H1 (cell line): Measurements from ENCODE around the gene TSC22D4. TPM values are rescaled to one million over a fixed set of nuclear protein-coding genes. Genes with fewer than 3 reads are reported as not detected.

Source experiments
- CTCF ChIA-PET: fragments of 300-600 bp; sonication (Branson Sonifier 250); formaldehyde crosslinking; loops from one replicate; lab custom pipeline; 2021; ENCODE audit not compliant: partially characterized antibody; lab: Charles Lee
- POLR2A ChIA-PET: fragments of 300-600 bp; sonication (Branson Sonifier 250); formaldehyde crosslinking; loops from one replicate; lab custom pipeline; 2021; ENCODE audit warnings: inconsistent platforms; ENCODE audit not compliant: partially characterized antibody; lab: Charles Lee
- DNase-seq, 2 experiments: peaks; one replicate each; pipeline versions ENCODE4 v3.0.0 to v3.0.0-alpha.2; 2010 to 2022; ENCODE audit warnings: low spot score in 2 of 2, low read depth in 1 of 2, mixed read lengths in 1 of 2
- FAIRE-seq: peaks from 2 replicates; lab custom pipeline; 2011; peaks lifted over from hg19 to GRCh38; lab: Jason Lieb, UNC
- H2AFZ ChIP-seq: 2 replicates; pipeline ENCODE4 v1.8.1; 2012; ENCODE audit warnings: low read length, inconsistent platforms
- H2AK5ac ChIP-seq: 2 replicates; pipeline ENCODE4 v1.6.1; 2013; ENCODE audit warnings: low read depth, low read length
- H2BK120ac ChIP-seq: replicated peaks from 2 replicates; pipeline ENCODE3; 2013; ENCODE audit warnings: low read depth, low read length, inconsistent platforms
- H2BK12ac ChIP-seq: 2 replicates; pipeline ENCODE4 v1.6.1; 2013; ENCODE audit warnings: low read depth, low read length
- H2BK15ac ChIP-seq: 2 replicates; pipeline ENCODE4 v1.6.1; 2013; ENCODE audit warnings: low read length
- H2BK20ac ChIP-seq: 2 replicates; pipeline ENCODE4 v1.6.1; 2013; ENCODE audit warnings: low read length
- H2BK5ac ChIP-seq: 2 replicates; pipeline ENCODE4 v1.6.1; 2013; ENCODE audit warnings: low read depth, low read length
- H3K14ac ChIP-seq: 2 replicates; pipeline ENCODE4 v1.6.1; 2013; ENCODE audit warnings: inconsistent platforms; ENCODE audit not compliant: insufficient read length
- H3K18ac ChIP-seq: 2 replicates; pipeline ENCODE4 v1.6.1; 2013; ENCODE audit warnings: low read length; ENCODE audit errors: extremely low read depth
- H3K23ac ChIP-seq: 2 replicates; pipeline ENCODE4 v1.6.1; 2013; ENCODE audit warnings: inconsistent platforms; ENCODE audit not compliant: insufficient read length
- H3K23me2 ChIP-seq: 2 replicates; pipeline ENCODE4 v1.6.1; 2013; ENCODE audit warnings: low read depth, low read length
- H3K27ac ChIP-seq: 2 replicates; pipeline ENCODE4 v1.6.1; 2011; ENCODE audit warnings: low read depth, low read length, inconsistent platforms
- H3K27me3 ChIP-seq, 4 experiments: replicated peaks in 1 of 4; 1 replicate in 1 of 4; 2 replicates in 3 of 4; pipeline versions ENCODE4 v1.6.1 to v1.8.1; 2011 to 2013; ENCODE audit warnings: low read length in 3 of 4, mild to moderate bottlenecking in 3 of 4, inconsistent platforms in 2 of 4, mixed read lengths in 2 of 4, moderate library complexity in 1 of 4; ENCODE audit not compliant: control insufficient read depth in 3 of 4, insufficient read depth in 3 of 4; ENCODE audit errors: extremely low read depth in 1 of 4
- H3K36me3 ChIP-seq, 4 experiments: 2 replicates each; pipeline versions ENCODE4 v1.6.1 to v1.8.1; 2011 to 2013; ENCODE audit warnings: mild to moderate bottlenecking in 4 of 4, low read length in 3 of 4, moderate library complexity in 2 of 4, control low read depth in 1 of 4, inconsistent platforms in 1 of 4; ENCODE audit not compliant: insufficient read depth in 4 of 4, control insufficient read depth in 2 of 4
- H3K4ac ChIP-seq: replicated peaks from 2 replicates; pipeline ENCODE3; 2013; ENCODE audit warnings: low read length, low read depth, mixed read lengths, inconsistent platforms; ENCODE audit not compliant: insufficient read length
- H3K4me1 ChIP-seq, 4 experiments: replicated peaks in 1 of 4; 1 replicate in 1 of 4; 2 replicates in 3 of 4; pipeline versions ENCODE4 v1.6.1 to v1.8.1; 2011 to 2013; ENCODE audit warnings: low read length in 3 of 4, inconsistent platforms in 2 of 4, mixed read lengths in 1 of 4; ENCODE audit not compliant: insufficient read depth in 4 of 4, control insufficient read depth in 3 of 4
- H3K4me2 ChIP-seq, 2 experiments: 2 replicates each; pipeline versions ENCODE4 v1.6.1 to v1.8.1; 2011 to 2013; ENCODE audit warnings: low read depth in 2 of 2, low read length in 2 of 2, control low read depth in 1 of 2, inconsistent platforms in 1 of 2, mild to moderate bottlenecking in 1 of 2; ENCODE audit not compliant: insufficient read depth in 1 of 2
- H3K4me3 ChIP-seq, 4 experiments: fragments of 200-600, 300-600 bp in 1 of 4; sonication (generic), shearing (Covaris generic), sonication (Bioruptor Twin) in 1 of 4; 2 replicates each; pipeline versions ENCODE4 v1.5.1 to v1.8.1; 2011 to 2016; ENCODE audit warnings: low read length in 4 of 4, low read depth in 3 of 4, control low read depth in 2 of 4, inconsistent platforms in 2 of 4, mild to moderate bottlenecking in 2 of 4, mixed read lengths in 1 of 4, moderate library complexity in 1 of 4; ENCODE audit not compliant: insufficient read depth in 2 of 4; ENCODE audit errors: extremely low read depth in 1 of 4
- H3K56ac ChIP-seq: replicated peaks from 2 replicates; pipeline ENCODE3; 2013; ENCODE audit warnings: low read depth, mild to moderate bottlenecking, mixed read lengths, low read length, inconsistent platforms; ENCODE audit not compliant: insufficient read length
- H3K79me1 ChIP-seq: 2 replicates; pipeline ENCODE4 v1.6.1; 2013; ENCODE audit warnings: low read depth, low read length, control low read depth
- H3K79me2 ChIP-seq, 2 experiments: 2 replicates each; pipeline versions ENCODE4 v1.6.1 to v1.8.1; 2012 to 2013; ENCODE audit warnings: low read length in 2 of 2, mild to moderate bottlenecking in 2 of 2, inconsistent platforms in 1 of 2; ENCODE audit not compliant: insufficient read depth in 2 of 2, control insufficient read depth in 1 of 2
- H3K9ac ChIP-seq, 4 experiments: replicated peaks in 1 of 4; 1 replicate in 1 of 4; 2 replicates in 3 of 4; pipeline versions ENCODE4 v1.6.1 to v1.8.1; 2011 to 2013; ENCODE audit warnings: low read depth in 3 of 4, low read length in 3 of 4, control low read depth in 2 of 4, mild to moderate bottlenecking in 2 of 4, moderate library complexity in 2 of 4, inconsistent platforms in 1 of 4; ENCODE audit errors: extremely low read depth in 1 of 4
- H3K9me3 ChIP-seq, 2 experiments: 2 replicates each; pipeline versions ENCODE4 v1.6.1 to v1.8.1; 2012 to 2013; ENCODE audit warnings: mild to moderate bottlenecking in 2 of 2, moderate library complexity in 2 of 2, control low read depth in 1 of 2, inconsistent platforms in 1 of 2, low read depth in 1 of 2, low read length in 1 of 2, mixed read lengths in 1 of 2; ENCODE audit not compliant: insufficient read depth in 2 of 2
- H4K20me1 ChIP-seq, 2 experiments: replicated peaks in 1 of 2; 2 replicates each; pipeline versions ENCODE3 to v1.8.1; 2011 to 2013; ENCODE audit warnings: inconsistent platforms in 2 of 2, low read length in 2 of 2, mild to moderate bottlenecking in 1 of 2; ENCODE audit not compliant: insufficient read depth in 2 of 2, control insufficient read depth in 1 of 2
- H4K5ac ChIP-seq: 2 replicates; pipeline ENCODE4 v1.6.1; 2013; ENCODE audit warnings: low read length, low read depth, mixed read lengths, inconsistent platforms; ENCODE audit not compliant: insufficient read length
- H4K8ac ChIP-seq: 2 replicates; pipeline ENCODE4 v1.8.0; 2013; ENCODE audit warnings: mild to moderate bottlenecking, moderate library complexity, low read length, inconsistent platforms; ENCODE audit not compliant: insufficient read depth; ENCODE audit errors: extremely low read depth
- H4K91ac ChIP-seq: replicated peaks from 2 replicates; pipeline ENCODE3; 2013; ENCODE audit warnings: low read length, mixed read lengths, inconsistent platforms; ENCODE audit not compliant: insufficient read length
- ATF2 ChIP-seq: IDR thresholded peaks from 2 replicates; pipeline ENCODE4 v1.6.1; 2012; ENCODE audit warnings: low read length, inconsistent platforms
- ATF3 ChIP-seq: IDR thresholded peaks from 2 replicates; pipeline ENCODE4 v1.6.1; 2011; ENCODE audit warnings: low read depth, mild to moderate bottlenecking, low read length; ENCODE audit not compliant: insufficient read depth
- BRCA1 ChIP-seq: IDR thresholded peaks from 2 replicates; pipeline ENCODE4 v1.6.1; 2012; ENCODE audit warnings: low read depth, low read length, improper control_type of control experiment
- CREB1 ChIP-seq: IDR thresholded peaks from 2 replicates; pipeline ENCODE4 v1.6.1; 2012; ENCODE audit warnings: inconsistent platforms
- CTBP2 ChIP-seq: IDR thresholded peaks from 2 replicates; pipeline ENCODE4 v1.7.0; 2011; ENCODE audit warnings: borderline replicate concordance, mild to moderate bottlenecking, moderate library complexity, mixed read lengths, low read length; ENCODE audit not compliant: insufficient read depth, insufficient read length
- E2F6 ChIP-seq: IDR thresholded peaks from 2 replicates; pipeline ENCODE4 v1.6.1; 2012; ENCODE audit warnings: inconsistent platforms
- EP300 ChIP-seq, 2 experiments: IDR thresholded peaks; 1 replicate in 1 of 2; 2 replicates in 1 of 2; pipeline ENCODE4 v1.6.1; 2011 to 2012; ENCODE audit warnings: low read depth in 2 of 2, low read length in 2 of 2, mild to moderate bottlenecking in 2 of 2, borderline replicate concordance in 1 of 2, inconsistent platforms in 1 of 2, moderate library complexity in 1 of 2
- NRF1 ChIP-seq: IDR thresholded peaks from 2 replicates; pipeline ENCODE4 v1.6.1; 2011; ENCODE audit warnings: mild to moderate bottlenecking, low read depth, low read length, improper control_type of control experiment
- SRF ChIP-seq: IDR thresholded peaks from 2 replicates; pipeline ENCODE4 v1.6.1; 2011; ENCODE audit warnings: mild to moderate bottlenecking, low read depth, low read length, moderate library complexity
- SUZ12 ChIP-seq: fragments of 200-600 bp; sonication (generic); IDR thresholded peaks from 2 replicates; pipeline ENCODE4 v1.6.1; 2012; ENCODE audit warnings: mild to moderate bottlenecking, inconsistent platforms, low read length, moderate library complexity, mixed read lengths
- TAF1 ChIP-seq: IDR thresholded peaks from 2 replicates; pipeline ENCODE4 v1.6.1; 2011; ENCODE audit warnings: mild to moderate bottlenecking, low read depth, low read length
- WGBS, 2 experiments: shearing (Covaris generic) in 1 of 2; methylation state at CpG; one replicate each; pipeline versions ENCODE4 v1.1.6 to v1.1.7; 2013 to 2015; ENCODE audit warnings: low lambda C conversion rate in 2 of 2, mixed read lengths in 2 of 2, inconsistent platforms in 1 of 2, low coverage in 1 of 2, missing lambda C conversion rate in 1 of 2; ENCODE audit not compliant: insufficient replicate concordance in 2 of 2, insufficient coverage in 1 of 2, insufficient read length in 1 of 2; ENCODE audit errors: extremely low coverage in 1 of 2, missing lambda C conversion rate in 1 of 2; 5-methylcytosine and 5-hydroxymethylcytosine counted together
- polyA plus RNA-seq, 7 experiments: library from polyadenylated mRNA; depleted of rRNA in 3 of 7; stranded (reverse) in 5 of 7; unstranded in 2 of 7; fragments of >200 nt in 5 of 7; fragments of 200-250 nt in 2 of 7; gene quantifications; 1 replicate in 5 of 7; 2 replicates in 1 of 7; 4 replicates in 1 of 7; pipeline versions ENCODE4 v1.2.1 to v1.2.3, GENCODE V29; 2011 to 2013; ENCODE audit warnings: missing spikeins in 2 of 7, mixed read lengths in 2 of 7
- total RNA-seq: library from RNA; stranded (reverse); fragmentation: NEBNext Ultra II Directional; extraction: Animal tissue kit (Norgen Biotek cat#: 25700); gene quantifications from 2 replicates; pipeline ENCODE4 v1.2.1, GENCODE V29; 2021

Gene TSC22D4
- total and polyA plus RNA-seq, 2 of the 8 experiments (the other 6 are each of a cell fraction or from before 2014, with no cell fraction given): 13.2 to 20.3 TPM

GRCh38 chr7:100465299-100465698, 13.7 kb downstream of the TSC22D4 start:
- H3K27me3 ChIP-seq: no peaks in the 10 kb centered on the region
- no peak overlapping the region for H3K27ac ChIP-seq
- no peak for FAIRE-seq
- CTCF ChIA-PET: interaction anchor here (0.6 to 12.4 kb wide), 28 partner anchors 12 to 226 kb away, joined by 3 to 152 read pairs (median 4); partner anchors contain the start of genes MEPCE, NYAP1, TSC22D4 and ZCWPW1
- no peak overlapping the region for H4K8ac ChIP-seq
- H4K20me1 ChIP-seq: no peaks in the 10 kb centered on the region
- POLR2A ChIA-PET: interaction anchor here (0.6 to 1.3 kb wide), 8 partner anchors 8 to 137 kb away, joined by 3 to 6 read pairs (median 3); partner anchors contain the start of genes FBXO24, LRCH4, MEPCE and PCOLCE
- no peak overlapping the region for H2BK20ac ChIP-seq
- H2AFZ ChIP-seq: no peak overlapping the region
- no peak overlapping the region for H3K9ac ChIP-seq
- H3K4me3 ChIP-seq: no peak overlapping the region
- H2AK5ac ChIP-seq: no peak overlapping the region
- H3K23ac ChIP-seq: no peak overlapping the region
- H3K56ac ChIP-seq: no peak overlapping the region
- H2BK120ac ChIP-seq: no peak overlapping the region
- H3K4me2 ChIP-seq: no peak overlapping the region
- H3K18ac ChIP-seq: no peak overlapping the region
- H3K4ac ChIP-seq: no peak overlapping the region
- no peak overlapping the region for H4K91ac ChIP-seq
- no peaks in the 10 kb centered on the region for H3K9me3 ChIP-seq
- H3K79me1 ChIP-seq: no peaks in the 10 kb centered on the region
- H3K23me2 ChIP-seq: no peaks in the 10 kb centered on the region
- peaks cover 0 to 6% (median 1%) of the 10 kb centered on the region in 4 experiments; a peak in 5 of 7 replicates for H3K4me1 ChIP-seq
- no peak overlapping the region for H2BK12ac ChIP-seq
- no peaks in the 10 kb centered on the region for H3K79me2 ChIP-seq
- H4K5ac ChIP-seq: no peak overlapping the region
- no peak overlapping the region for H3K14ac ChIP-seq
- no peak overlapping the region for H2BK5ac ChIP-seq
- WGBS, 2 experiments: 79% methylated on average over 8 of the region's 8 CpGs; no CpG with 5 or more reads in 1 of the 2 experiments
- no peaks in the 10 kb centered on the region for H3K36me3 ChIP-seq
- no peak for DNase-seq
- no peak overlapping the region for H2BK15ac ChIP-seq
- TF ChIP-seq E2F6 (no peak), NRF1 (no peak), SUZ12 (no peak), CTBP2 (no peak), ATF3 (no peak), BRCA1 (no peak), SRF (no peak), EP300 (IDR thresholded peaks at IDR 0.05; ENCODE audit: borderline replicate concordance in 1 of 2, low read depth in 2 of 2, low read length in 2 of 2) (no peak), CREB1 (no peak), TAF1 (no peak), ATF2 (no peak)
